ENCODE measurements around the gene PNRC2.
"Not testable (repeated sequence)": the region's sequence is repeated elsewhere in the genome, so short reads cannot be mapped to it uniquely, and the experiment has no call there.

The PNRC2 gene

GRCh38 chr1:23953020-23953419, 6.6 kb upstream of the PNRC2 start:
- DNase-seq (ENCODE audit: low spot score), result no peak

GRCh38 chr1:23957096-23957495, 2.5 kb upstream of the PNRC2 start:
- DNase-seq (ENCODE audit: low spot score), result peak; percentile 48

GRCh38 chr1:23958040-23958809, 1.4 kb upstream of the PNRC2 start:
- not testable (repeated sequence) for DNase-seq (ENCODE audit: low spot score)

- peak; percentile 79 for DNase-seq (ENCODE audit: low spot score)
Measured at GRCh38 chr1:23958810-23959460, 693 bp upstream of the PNRC2 start.

- DNase-seq (ENCODE audit: low spot score), result no peak
Measured at GRCh38 chr1:23960291-23961020, 828 bp downstream of the PNRC2 start.

- DNase-seq (ENCODE audit: low spot score), result no peak
Measured at GRCh38 chr1:23963617-23964234, 4.1 kb downstream of the PNRC2 start.

- DNase-seq (ENCODE audit: low spot score), result no peak
Measured at GRCh38 chr1:23964235-23964668, 4.6 kb downstream of the PNRC2 start.

- no peak for DNase-seq (ENCODE audit: low spot score)
Measured at GRCh38 chr1:23964790-23965740, 5.4 kb downstream of the PNRC2 start.

- DNase-seq (ENCODE audit: low spot score), result no peak
Measured at GRCh38 chr1:23966973-23967493, 7.4 kb downstream of the PNRC2 start.

GRCh38 chr1:23967871-23968270, 8.2 kb downstream of the PNRC2 start:
- no peak for DNase-seq (ENCODE audit: low spot score)

GRCh38 chr1:23977187-23977853, 17.7 kb downstream of the PNRC2 start:
- no peak for DNase-seq (ENCODE audit: low spot score)

GRCh38 chr1:23977854-23978191, 18.2 kb downstream of the PNRC2 start:
- no peak for DNase-seq (ENCODE audit: low spot score)

GRCh38 chr1:23978805-23979204, 19.2 kb downstream of the PNRC2 start:
- DNase-seq (ENCODE audit: low spot score), result no peak

- DNase-seq (ENCODE audit: low spot score), result no peak
Measured at GRCh38 chr1:23979387-23979880, 19.8 kb downstream of the PNRC2 start.

- peak; percentile 96 for DNase-seq (ENCODE audit: low spot score)
Measured at GRCh38 chr1:23979881-23980727, 20.5 kb downstream of the PNRC2 start, which contains the start of gene SRSF10. Gene SRSF10, minus strand, starts transcription at chr1:23980327. Its CDS starts 72 bp downstream, at chr1:23980255.

- DNase-seq (ENCODE audit: low spot score), result peak; percentile 37
Measured at GRCh38 chr1:23980728-23981070, 21.1 kb downstream of the PNRC2 start.

- DNase-seq (ENCODE audit: low spot score), result no peak
Measured at GRCh38 chr1:23984417-23985186, 25.0 kb downstream of the PNRC2 start.

GRCh38 chr1:23987038-23987437, 27.4 kb downstream of the PNRC2 start:
- not testable (repeated sequence) for DNase-seq (ENCODE audit: low spot score)

- no peak for DNase-seq (ENCODE audit: low spot score)
Measured at GRCh38 chr1:23989263-23989662, 29.6 kb downstream of the PNRC2 start.

Data from D341Med (cell line).